CD14-positive monocyte (primary cell): ENCODE measurements around the gene PRORP. TPM values are rescaled to one million over a fixed set of nuclear protein-coding genes. Genes with fewer than 3 reads are reported as not detected.

Experiments used
- DNase-seq, 3 donors: peaks; one replicate each; pipeline ENCODE4 v3.0.0-alpha.2; 2011 to 2022
- H2AFZ ChIP-seq: 2 replicates; pipeline ENCODE4 v1.6.0; 2012; ENCODE audit warnings: mild to moderate bottlenecking, low read depth, low read length, inconsistent platforms; ENCODE audit not compliant: insufficient read depth, poor library complexity, severe bottlenecking
- H3K27ac ChIP-seq, 2 donors: 1 replicate in 1 of 2; 2 replicates in 1 of 2; pipeline ENCODE4 v1.5.1; 2012 to 2013; ENCODE audit warnings: low read length in 2 of 2, control low read depth in 1 of 2, inconsistent platforms in 1 of 2, low read depth in 1 of 2, mild to moderate bottlenecking in 1 of 2
- H3K27me3 ChIP-seq, 2 donors: one replicate each; pipeline versions ENCODE4 v1.6.0 to v1.6.1; 2011 to 2013; ENCODE audit warnings: low read length in 2 of 2; ENCODE audit not compliant: control insufficient read depth in 2 of 2, insufficient read depth in 2 of 2
- H3K36me3 ChIP-seq, 2 donors: replicated peaks in 1 of 2; 1 replicate in 1 of 2; 2 replicates in 1 of 2; pipeline versions ENCODE4 v1.5.1 to v1.6.1; 2012 to 2013; ENCODE audit warnings: low read length in 2 of 2, control low read depth in 1 of 2, inconsistent platforms in 1 of 2, mild to moderate bottlenecking in 1 of 2; ENCODE audit not compliant: insufficient read depth in 2 of 2, control insufficient read depth in 1 of 2
- H3K4me1 ChIP-seq, 2 donors: 1 replicate in 1 of 2; 2 replicates in 1 of 2; pipeline versions ENCODE4 v1.5.1 to v1.6.1; 2012 to 2013; ENCODE audit warnings: low read length in 2 of 2, control low read depth in 1 of 2, inconsistent platforms in 1 of 2, mild to moderate bottlenecking in 1 of 2, moderate library complexity in 1 of 2; ENCODE audit not compliant: insufficient read depth in 2 of 2, control insufficient read depth in 1 of 2
- H3K4me2 ChIP-seq: replicated peaks from 2 replicates; pipeline ENCODE3; 2012; ENCODE audit warnings: low read length, moderate library complexity, mild to moderate bottlenecking; ENCODE audit not compliant: poor library complexity, severe bottlenecking; ENCODE audit errors: extremely low read depth
- H3K4me3 ChIP-seq, 3 experiments: fragments of 200-600 bp in 1 of 3; sonication (generic) in 1 of 3; replicated peaks in 1 of 3; 1 replicate in 2 of 3; 2 replicates in 1 of 3; pipeline ENCODE4 v1.5.1; 2011 to 2013; ENCODE audit warnings: low read length in 3 of 3, mild to moderate bottlenecking in 3 of 3, control low read depth in 2 of 3, low read depth in 2 of 3, inconsistent platforms in 1 of 3, moderate library complexity in 1 of 3
- H3K79me2 ChIP-seq: 2 replicates; pipeline ENCODE4 v1.6.0; 2012; ENCODE audit warnings: mild to moderate bottlenecking, control low read depth, inconsistent platforms, low read length, moderate library complexity; ENCODE audit not compliant: insufficient read depth
- H3K9ac ChIP-seq: 2 replicates; pipeline ENCODE4 v1.6.0; 2017; ENCODE audit warnings: low read length, mild to moderate bottlenecking; ENCODE audit not compliant: insufficient read depth, poor library complexity, severe bottlenecking
- H3K9me3 ChIP-seq, 2 donors: replicated peaks in 1 of 2; 1 replicate in 1 of 2; 2 replicates in 1 of 2; pipeline versions ENCODE4 v1.5.1 to v1.6.1; 2012 to 2013; ENCODE audit warnings: low read length in 2 of 2, control low read depth in 1 of 2; ENCODE audit not compliant: control insufficient read depth in 1 of 2, insufficient read depth in 1 of 2
- H4K20me1 ChIP-seq: 2 replicates; pipeline ENCODE4 v1.6.0; 2012; ENCODE audit warnings: mild to moderate bottlenecking, low read length, control low read depth, moderate library complexity; ENCODE audit not compliant: insufficient read depth
- H3K27ac Mint-ChIP-seq, 7 donors: one replicate each; pipeline ENCODE4 v1.8.0; 2020; ENCODE audit warnings: mild to moderate bottlenecking in 7 of 7, mixed read lengths in 7 of 7, moderate library complexity in 6 of 7, inconsistent platforms in 2 of 7
- H3K27me3 Mint-ChIP-seq, 3 donors: one replicate each; pipeline ENCODE4 v1.8.0; 2021 to 2022; ENCODE audit warnings: low read depth in 3 of 3, mild to moderate bottlenecking in 3 of 3, mixed read lengths in 3 of 3, moderate library complexity in 3 of 3, inconsistent platforms in 1 of 3
- H3K36me3 Mint-ChIP-seq, 2 donors: one replicate each; pipeline ENCODE4 v1.8.0; 2020; ENCODE audit warnings: mixed read lengths in 2 of 2, inconsistent platforms in 1 of 2, mild to moderate bottlenecking in 1 of 2
- H3K4me1 Mint-ChIP-seq: one replicate; pipeline ENCODE4 v1.8.0; 2020; ENCODE audit warnings: mild to moderate bottlenecking, mixed read lengths
- H3K4me3 Mint-ChIP-seq, 2 donors: one replicate each; pipeline ENCODE4 v1.8.0; 2020; ENCODE audit warnings: mild to moderate bottlenecking in 2 of 2, mixed read lengths in 2 of 2, moderate library complexity in 1 of 2
- H3K9me3 Mint-ChIP-seq, 7 donors: one replicate each; pipeline ENCODE4 v1.8.0; 2020 to 2022; ENCODE audit warnings: mixed read lengths in 7 of 7, mild to moderate bottlenecking in 6 of 7, moderate library complexity in 6 of 7, inconsistent platforms in 2 of 7
- WGBS: methylation state at CpG from one replicate; pipeline ENCODE4 v1.1.5; 2013; ENCODE audit warnings: missing lambda C conversion rate; ENCODE audit not compliant: insufficient coverage; 5-methylcytosine and 5-hydroxymethylcytosine counted together
- intact Hi-C, 2 donors: fragments of 100-400 bp; cut with micrococcal nuclease; formaldehyde crosslinking; loops; one replicate each; pipeline versions ENCODE4 v1.15.0 to v1.15.1; 2023
- polyA plus RNA-seq, 3 donors: library from polyadenylated mRNA; depleted of rRNA in 1 of 3; unstranded in 2 of 3; stranded (reverse) in 1 of 3; fragments of 300-500 nt in 2 of 3; fragments of >200 nt in 1 of 3; fragmentation: Illumina TruSeq in 2 of 3; gene quantifications; 1 replicate in 2 of 3; 2 replicates in 1 of 3; pipeline ENCODE4 v1.2.3, GENCODE V29; 2012 to 2021
- TF ChIP-seq, protein P1 (sequence below): fragments of 200-600 bp; IDR thresholded peaks from one replicate; pipeline ENCODE4 v1.8.0; 2022; ENCODE audit warnings: antibody characterized with exemption, mild to moderate bottlenecking

The PRORP gene
- polyA plus RNA-seq, 3 donors, result 10.7 to 22.2 (median 17.9) TPM

DNA sequence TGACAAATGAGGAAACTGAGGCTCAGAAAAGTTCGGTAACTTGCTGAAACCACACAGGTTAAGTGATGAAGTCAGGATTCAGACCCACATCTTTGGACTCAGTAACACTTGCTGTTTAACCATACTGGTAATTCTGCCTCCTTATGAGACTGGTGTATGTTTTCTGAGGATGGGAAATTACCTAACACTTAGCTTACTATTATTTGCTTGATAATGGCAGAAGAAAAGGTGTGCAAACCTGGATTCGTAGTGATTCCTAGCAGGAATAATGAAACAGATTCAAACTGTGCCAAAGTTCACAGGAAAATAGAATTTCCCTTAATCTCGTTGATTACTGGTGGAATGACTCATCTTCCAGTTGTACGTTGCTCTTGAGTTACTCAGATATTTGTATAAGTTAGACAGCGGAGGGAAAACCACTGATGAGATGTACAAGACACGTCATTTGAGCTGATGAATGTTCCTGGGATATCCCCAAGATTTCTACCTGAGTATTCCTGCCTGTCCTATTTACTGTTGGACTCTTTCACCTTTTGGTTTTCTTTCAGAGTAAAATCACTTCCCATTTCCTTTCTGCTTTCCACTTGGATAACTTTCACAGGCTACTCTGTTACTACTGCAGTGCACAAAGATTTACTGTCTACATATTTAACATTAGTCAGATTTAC is 37.5 kb downstream of the PRORP start:
- H3K27me3 ChIP-seq, result no peaks in the 10 kb centered on the region
- TF ChIP-seq, protein P1, sequence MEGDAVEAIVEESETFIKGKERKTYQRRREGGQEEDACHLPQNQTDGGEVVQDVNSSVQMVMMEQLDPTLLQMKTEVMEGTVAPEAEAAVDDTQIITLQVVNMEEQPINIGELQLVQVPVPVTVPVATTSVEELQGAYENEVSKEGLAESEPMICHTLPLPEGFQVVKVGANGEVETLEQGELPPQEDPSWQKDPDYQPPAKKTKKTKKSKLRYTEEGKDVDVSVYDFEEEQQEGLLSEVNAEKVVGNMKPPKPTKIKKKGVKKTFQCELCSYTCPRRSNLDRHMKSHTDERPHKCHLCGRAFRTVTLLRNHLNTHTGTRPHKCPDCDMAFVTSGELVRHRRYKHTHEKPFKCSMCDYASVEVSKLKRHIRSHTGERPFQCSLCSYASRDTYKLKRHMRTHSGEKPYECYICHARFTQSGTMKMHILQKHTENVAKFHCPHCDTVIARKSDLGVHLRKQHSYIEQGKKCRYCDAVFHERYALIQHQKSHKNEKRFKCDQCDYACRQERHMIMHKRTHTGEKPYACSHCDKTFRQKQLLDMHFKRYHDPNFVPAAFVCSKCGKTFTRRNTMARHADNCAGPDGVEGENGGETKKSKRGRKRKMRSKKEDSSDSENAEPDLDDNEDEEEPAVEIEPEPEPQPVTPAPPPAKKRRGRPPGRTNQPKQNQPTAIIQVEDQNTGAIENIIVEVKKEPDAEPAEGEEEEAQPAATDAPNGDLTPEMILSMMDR, result no peak
- H3K27ac ChIP-seq, result no peak overlapping the region
- H3K27ac Mint-ChIP-seq, result no peak overlapping the region
- H3K36me3 ChIP-seq, result peaks cover 30 to 43% of the 10 kb centered on the region in 2 donors
- H3K4me3 ChIP-seq, result no peak overlapping the region
- H3K4me1 Mint-ChIP-seq, result peaks cover 7% of the 10 kb centered on the region
- no peaks in the 10 kb centered on the region for H3K27me3 Mint-ChIP-seq
- WGBS, result 60% methylated on average over 2 of the region's 6 CpGs
- no peaks in the 10 kb centered on the region for H3K9me3 Mint-ChIP-seq
- H3K9ac ChIP-seq, result no peak overlapping the region
- no peaks in the 10 kb centered on the region for H3K79me2 ChIP-seq
- DNase-seq, result peak in 1 of 3 donors; percentile 16
- H3K9me3 ChIP-seq, result no peaks in the 10 kb centered on the region
- intact Hi-C loops, result loop anchor here in 1 of 2 donors (10.0 kb wide), 1 partner anchor 55 kb away; no protein-coding TSS in a partner anchor
- peaks cover 44 to 46% of the 10 kb centered on the region in 2 donors for H3K36me3 Mint-ChIP-seq
- no peaks in the 10 kb centered on the region for H4K20me1 ChIP-seq
- H3K4me1 ChIP-seq, result peaks cover 5 to 8% of the 10 kb centered on the region in 2 donors
- no peak overlapping the region for H2AFZ ChIP-seq
- no peak overlapping the region for H3K4me2 ChIP-seq
- H3K4me3 Mint-ChIP-seq, result no peak overlapping the region

DNA sequence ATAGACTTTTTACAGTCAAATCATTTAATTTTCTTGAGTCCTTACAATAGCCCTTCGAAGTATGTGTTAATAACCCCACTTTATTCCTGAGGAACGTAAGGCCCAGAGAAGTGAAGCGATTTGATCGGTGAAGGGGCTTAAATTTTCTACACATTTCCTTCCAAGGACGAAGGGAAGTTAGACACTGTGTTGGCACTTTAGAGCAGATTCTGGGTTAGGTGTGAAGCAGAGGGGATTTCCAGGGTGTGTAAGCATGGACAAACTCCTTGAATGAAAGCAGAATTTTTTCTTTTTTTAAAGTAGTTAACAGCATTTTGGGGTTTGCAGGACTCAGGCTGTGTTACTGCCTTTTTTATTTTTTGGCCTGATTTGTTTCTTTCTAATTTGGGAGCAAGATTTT is 38.9 kb downstream of the PRORP start:
- Mint-ChIP-seq H3K4me1 (peaks cover 1% of the 10 kb centered on the region), H3K27ac (no peak overlapping the region), H3K27me3 (no peaks in the 10 kb centered on the region), H3K9me3 (no peaks in the 10 kb centered on the region), H3K4me3 (no peak overlapping the region), H3K36me3 (peaks cover 45 to 49% of the 10 kb centered on the region in 2 donors)
- Histone ChIP-seq H3K9me3 (no peaks in the 10 kb centered on the region), H4K20me1 (no peaks in the 10 kb centered on the region), H2AFZ (no peak overlapping the region), H3K4me1 (peaks cover 2 to 3% of the 10 kb centered on the region in 2 donors), H3K4me3 (no peak overlapping the region), H3K36me3 (peaks cover 30 to 43% of the 10 kb centered on the region in 2 donors), H3K27ac (no peak overlapping the region), H3K9ac (no peak overlapping the region), H3K4me2 (no peak overlapping the region), H3K79me2 (no peaks in the 10 kb centered on the region), H3K27me3 (no peaks in the 10 kb centered on the region)
- no peak for DNase-seq
- no CpG with 5 or more reads among the region's 5 CpGs for WGBS
- TF ChIP-seq, protein P1, result no peak
- intact Hi-C loops, result no loop called here
